Lung (tissue), 12 donors: ENCODE data around the gene RPL10A. TPM values are rescaled to one million over a fixed set of nuclear protein-coding genes. Genes with fewer than 3 reads are reported as not detected.

Source experiments
- ATAC-seq: fragments of 200-7000 bp; cut with Tn5 transposase; one replicate; pipeline ENCODE4 v1.9.1; 2020; ENCODE audit warnings: moderate number of reproducible peaks; ENCODE audit not compliant: insufficient read depth, low FRiP score
- DNase-seq, 3 donors: peaks; one replicate each; pipeline ENCODE4 v3.0.0-alpha.2; 2013 to 2017
- H3K27ac ChIP-seq, 2 donors: one replicate each; pipeline ENCODE4 v1.5.1; 2013; ENCODE audit warnings: mild to moderate bottlenecking in 2 of 2, moderate library complexity in 2 of 2, control low read depth in 1 of 2, inconsistent platforms in 1 of 2, low read depth in 1 of 2, low read length in 1 of 2
- H3K27me3 ChIP-seq, 3 donors: one replicate each; pipeline ENCODE4 v1.5.1; 2013; ENCODE audit warnings: low read length in 2 of 3; ENCODE audit not compliant: control insufficient read depth in 3 of 3, insufficient read depth in 3 of 3
- H3K36me3 ChIP-seq, 4 donors: one replicate each; pipeline ENCODE4 v1.5.1; 2013; ENCODE audit warnings: low read length in 4 of 4, mild to moderate bottlenecking in 1 of 4, moderate library complexity in 1 of 4; ENCODE audit not compliant: control insufficient read depth in 4 of 4, insufficient read depth in 4 of 4
- H3K4me1 ChIP-seq, 5 donors: one replicate each; pipeline ENCODE4 v1.5.1; 2013; ENCODE audit warnings: low read length in 5 of 5, mild to moderate bottlenecking in 2 of 5, moderate library complexity in 1 of 5; ENCODE audit not compliant: control insufficient read depth in 5 of 5, insufficient read depth in 5 of 5
- H3K4me3 ChIP-seq: one replicate; pipeline ENCODE4 v1.5.1; 2013; ENCODE audit warnings: mild to moderate bottlenecking, control low read depth, moderate library complexity
- H3K9ac ChIP-seq, 2 donors: one replicate each; pipeline ENCODE4 v1.5.1; 2013; ENCODE audit warnings: low read length in 2 of 2, control low read depth in 1 of 2; ENCODE audit not compliant: insufficient read depth in 1 of 2
- H3K9me3 ChIP-seq, 4 donors: one replicate each; pipeline ENCODE4 v1.5.1; 2013; ENCODE audit warnings: low read length in 3 of 4, mild to moderate bottlenecking in 1 of 4, moderate library complexity in 1 of 4; ENCODE audit not compliant: control insufficient read depth in 4 of 4, insufficient read depth in 3 of 4
- WGBS, 2 donors: extraction: QIAGEN DNeasy Blood & Tissue Kit; methylation state at CpG; one replicate each; pipeline ENCODE4 v1.1.7; 2013; 5-methylcytosine and 5-hydroxymethylcytosine counted together
- polyA plus RNA-seq, 2 donors: library from polyadenylated mRNA; stranded (reverse); fragments of 200-250 nt; gene quantifications; one replicate each; pipeline ENCODE4 v1.2.1, GENCODE V29; 2013
- total RNA-seq, 2 donors: library from RNA; depleted of rRNA in 1 of 2; stranded (reverse); fragments of >200 nt in 1 of 2; gene quantifications; one replicate each; pipeline ENCODE4 v1.2.1, GENCODE V29; 2014 to 2021
- TF ChIP-seq, protein P1 (sequence below): IDR thresholded peaks from 2 replicates; pipeline ENCODE4 v1.5.1; 2012; ENCODE audit warnings: mild to moderate bottlenecking; ENCODE audit errors: control extremely low read depth, extremely low read depth
- donor health status: control.
- donor health status: control.
- donor health status: Bipolar disorder and iron deficiency.
- donor health status: healthy.
- donor health status: DM: yes; HTN: yes; CAD: no.

Gene RPL10A
- total and polyA plus RNA-seq, 4 donors = 986 to 1,885 (median 1,426) TPM

GRCh38 chr6:35496841-35497570 lies 28.8 kb downstream of the RPL10A start, which contains the start of gene TEAD3:
TEAD3 (minus strand) TSS chr6:35497079.
- 0 to 1% methylated on average over 46 to 96 of the region's 98 CpGs for WGBS, 2 donors
- DNase-seq (peak; percentile 89 to 94 (median 91)), ATAC-seq (peak; percentile 60)
- Histone ChIP-seq H3K36me3 (no peaks in the 10 kb centered on the region), H3K27me3 (no peaks in the 10 kb centered on the region), H3K27ac (peak within 1 kb of the TSS; percentile 89 to 91), H3K9ac (peak within 1 kb of the TSS; percentile 56 to 68), H3K4me3 (peak within 1 kb of the TSS; percentile 45), H3K4me1 (peaks cover 0 to 53% (median 33%) of the 10 kb centered on the region in 5 donors), H3K9me3 (no peaks in the 10 kb centered on the region)
- TF ChIP-seq, protein P1, sequence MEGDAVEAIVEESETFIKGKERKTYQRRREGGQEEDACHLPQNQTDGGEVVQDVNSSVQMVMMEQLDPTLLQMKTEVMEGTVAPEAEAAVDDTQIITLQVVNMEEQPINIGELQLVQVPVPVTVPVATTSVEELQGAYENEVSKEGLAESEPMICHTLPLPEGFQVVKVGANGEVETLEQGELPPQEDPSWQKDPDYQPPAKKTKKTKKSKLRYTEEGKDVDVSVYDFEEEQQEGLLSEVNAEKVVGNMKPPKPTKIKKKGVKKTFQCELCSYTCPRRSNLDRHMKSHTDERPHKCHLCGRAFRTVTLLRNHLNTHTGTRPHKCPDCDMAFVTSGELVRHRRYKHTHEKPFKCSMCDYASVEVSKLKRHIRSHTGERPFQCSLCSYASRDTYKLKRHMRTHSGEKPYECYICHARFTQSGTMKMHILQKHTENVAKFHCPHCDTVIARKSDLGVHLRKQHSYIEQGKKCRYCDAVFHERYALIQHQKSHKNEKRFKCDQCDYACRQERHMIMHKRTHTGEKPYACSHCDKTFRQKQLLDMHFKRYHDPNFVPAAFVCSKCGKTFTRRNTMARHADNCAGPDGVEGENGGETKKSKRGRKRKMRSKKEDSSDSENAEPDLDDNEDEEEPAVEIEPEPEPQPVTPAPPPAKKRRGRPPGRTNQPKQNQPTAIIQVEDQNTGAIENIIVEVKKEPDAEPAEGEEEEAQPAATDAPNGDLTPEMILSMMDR = no peak

DNA sequence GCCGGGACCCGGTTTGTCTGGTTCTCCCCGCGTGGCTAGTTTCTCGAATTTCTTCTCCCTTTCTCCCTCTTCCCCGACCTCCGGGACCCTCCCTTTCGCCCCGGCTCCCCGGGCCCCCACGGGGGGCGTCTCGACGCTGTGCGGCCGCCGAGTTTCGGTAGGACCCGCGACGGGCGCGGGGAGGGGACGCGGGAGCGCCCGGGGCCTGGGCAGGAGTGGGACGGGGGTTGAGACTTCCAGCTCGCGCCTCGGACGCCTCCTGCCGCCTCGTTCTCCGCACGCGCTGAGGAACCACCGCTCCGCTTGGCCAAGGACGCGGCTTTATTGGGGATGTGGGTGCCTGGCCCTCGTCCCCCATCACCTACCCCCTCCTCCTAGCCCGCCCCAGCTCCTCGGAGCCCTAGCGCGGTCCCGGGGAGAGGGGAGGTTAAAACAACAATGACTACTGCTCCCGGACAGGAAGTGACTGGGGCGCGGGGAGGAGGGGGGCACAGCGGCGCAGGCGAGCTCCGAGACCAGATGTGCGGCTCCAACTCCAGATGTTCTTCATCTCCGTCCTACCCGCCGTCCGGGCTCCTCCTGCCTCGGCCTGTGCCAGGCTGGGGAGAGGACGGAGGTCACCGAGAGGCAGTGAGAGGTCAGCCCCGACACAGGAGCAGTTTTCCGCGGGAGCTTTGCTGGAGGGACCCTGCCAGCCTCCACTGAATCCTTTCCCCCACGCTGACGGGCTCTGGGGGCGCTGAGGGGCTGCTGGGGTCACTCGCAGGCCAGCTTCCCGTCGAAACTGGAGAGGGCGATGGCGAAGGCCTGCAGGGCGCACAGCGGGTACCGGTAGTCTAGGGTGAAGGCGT lies 29.6 kb downstream of the RPL10A start:
- Histone ChIP-seq H3K4me3 (peak overlapping the region; percentile 39), H3K27ac (peak overlapping the region; percentile 89 to 91), H3K27me3 (no peaks in the 10 kb centered on the region), H3K9me3 (no peaks in the 10 kb centered on the region), H3K36me3 (no peaks in the 10 kb centered on the region), H3K9ac (peak overlapping the region; percentile 56 to 68), H3K4me1 (peaks cover 0 to 45% (median 28%) of the 10 kb centered on the region in 5 donors)
- peak; percentile 95 to 96 (median 95) for DNase-seq
- peak; percentile 41 for ATAC-seq
- WGBS, 2 donors = 6% methylated on average over 57 to 77 of the region's 77 CpGs
- TF ChIP-seq, protein P1 = no peak

DNA sequence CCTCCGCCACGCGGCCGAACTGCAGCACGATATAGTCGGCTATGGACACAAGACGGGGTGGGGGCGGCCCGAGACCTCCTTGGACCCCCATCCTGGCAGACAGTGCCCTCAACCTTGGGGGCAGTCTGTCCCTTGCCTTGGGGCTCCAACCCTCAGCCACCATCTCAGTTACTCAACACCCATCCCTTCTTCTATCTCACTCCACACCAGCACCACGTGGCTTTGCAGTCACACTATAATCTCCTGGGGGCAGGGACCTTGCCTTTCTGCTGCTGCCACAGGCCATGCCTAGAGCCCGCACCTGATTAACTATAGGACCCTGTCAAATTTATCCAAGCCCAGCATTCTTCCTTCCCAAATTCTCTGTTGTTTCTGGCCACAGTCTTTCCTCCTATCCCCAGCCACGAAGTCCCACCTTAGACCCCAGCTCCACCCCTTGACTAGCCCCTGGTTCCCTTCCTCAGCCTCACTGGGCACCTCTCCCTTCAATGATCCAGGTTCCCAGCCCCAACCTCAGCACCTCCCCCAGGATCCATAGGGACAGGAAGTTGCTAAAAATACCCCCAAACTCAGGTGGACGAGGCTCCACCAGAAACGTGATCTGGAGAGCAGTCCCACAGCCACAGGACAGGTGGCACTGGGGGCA lies 30.3 kb downstream of the RPL10A start:
- ATAC-seq (no peak), DNase-seq (no peak)
- 39 to 43% methylated on average over 14 of the region's 14 CpGs for WGBS, 2 donors
- TF ChIP-seq, protein P1 = no peak
- peak overlapping the region in 1 of 2 donors; percentile 68 for H3K9ac ChIP-seq
- H3K4me1 ChIP-seq = peaks cover 0 to 37% (median 27%) of the 10 kb centered on the region in 5 donors
- H3K27ac ChIP-seq = peak overlapping the region; percentile 34 to 38
- H3K27me3 ChIP-seq = no peaks in the 10 kb centered on the region
- H3K36me3 ChIP-seq = no peaks in the 10 kb centered on the region
- no peak overlapping the region for H3K4me3 ChIP-seq
- no peaks in the 10 kb centered on the region for H3K9me3 ChIP-seq
